Body of pancreas (tissue), 4 donors: ENCODE results near the gene DIPK1A.

Experiments used
- CTCF ChIP-seq, 7 experiments: fragments of 450-650 bp in 4 of 7; fragments of 200-600 bp in 3 of 7; sonication (generic) in 3 of 7; IDR thresholded peaks; one replicate each; pipeline ENCODE4 v1.5.1; 2016 to 2019; ENCODE audit warnings: antibody characterized with exemption in 7 of 7
- POLR2A ChIP-seq, 3 donors: fragments of 450-650 bp; IDR thresholded peaks; one replicate each; pipeline ENCODE4 v1.6.1; 2016; ENCODE audit warnings: antibody characterized with exemption in 3 of 3, mild to moderate bottlenecking in 2 of 3

GRCh38 chr1:92910081-92910480 lies 51.2 kb downstream of the DIPK1A start:
- TF ChIP-seq CTCF (IDR thresholded peaks at IDR 0.05) = no peak
- TF ChIP-seq POLR2A (IDR thresholded peaks at IDR 0.05) = no peak
